Gastroesophageal sphincter (tissue), 4 donors: Measurements from ENCODE around the gene TSHZ2. TPM values are rescaled to one million over a fixed set of nuclear protein-coding genes. Genes with fewer than 3 reads are reported as not detected.

Experiments used
- ATAC-seq: fragments of 150-250 bp; one replicate; pipeline ENCODE4 v1.9.1; 2016; ENCODE audit warnings: mild to moderate bottlenecking, moderate library complexity
- H3K27ac ChIP-seq, 4 donors: fragments of 200-600 bp; sonication (generic) in 3 of 4; 1 replicate in 3 of 4; 2 replicates in 1 of 4; pipeline ENCODE4 v1.5.1; 2016 to 2019
- H3K27me3 ChIP-seq: fragments of 200-600 bp; sonication (generic); one replicate; pipeline ENCODE4 v1.5.1; 2019
- H3K36me3 ChIP-seq, 2 donors: fragments of 200-600 bp; sonication (generic); one replicate each; pipeline ENCODE4 v1.5.1; 2019; ENCODE audit warnings: control low read depth in 1 of 2
- H3K4me1 ChIP-seq, 3 donors: fragments of 200-600 bp; sonication (generic); 1 replicate in 2 of 3; 2 replicates in 1 of 3; pipeline ENCODE4 v1.5.1; 2016 to 2019; ENCODE audit warnings: control low read depth in 2 of 3
- H3K4me3 ChIP-seq, 2 donors: fragments of 200-600 bp; sonication (generic); one replicate each; pipeline ENCODE4 v1.5.1; 2019; ENCODE audit warnings: mild to moderate bottlenecking in 1 of 2, moderate library complexity in 1 of 2
- H3K9me3 ChIP-seq, 3 donors: fragments of 200-600 bp; sonication (generic); one replicate each; pipeline ENCODE4 v1.5.1; 2017 to 2019; ENCODE audit warnings: control low read depth in 2 of 3
- EP300 ChIP-seq: sonication (generic); formaldehyde crosslinking; IDR thresholded peaks from one replicate; pipeline ENCODE4 v1.6.1; 2017; ENCODE audit warnings: antibody characterized with exemption, mild to moderate bottlenecking
- POLR2A ChIP-seq, 2 donors: fragments of 450-650 bp; IDR thresholded peaks; one replicate each; pipeline ENCODE4 v1.6.1; 2017; ENCODE audit warnings: antibody characterized with exemption in 2 of 2, mild to moderate bottlenecking in 2 of 2, moderate library complexity in 1 of 2
- POLR2AphosphoS5 ChIP-seq: sonication (generic); formaldehyde crosslinking; IDR thresholded peaks from one replicate; pipeline ENCODE4 v1.6.1; 2017; ENCODE audit warnings: antibody characterized with exemption
- WGBS, 2 donors: methylation state at CpG; one replicate each; pipeline ENCODE4 v1.1.5; 2018; ENCODE audit warnings: low coverage in 1 of 2; 5-methylcytosine and 5-hydroxymethylcytosine counted together
- total RNA-seq, 4 donors: library from RNA; depleted of rRNA; stranded (reverse); fragments of >200 nt; gene quantifications; one replicate each; pipeline ENCODE4 v1.1.0, GENCODE V29; 2016
- TF ChIP-seq, protein P1 (sequence below), 4 experiments: fragments of 200-600 bp in 2 of 4; fragments of 450-650 bp in 2 of 4; sonication (generic) in 1 of 4; IDR thresholded peaks; one replicate each; pipeline ENCODE4 v1.5.1; 2017 to 2019; ENCODE audit warnings: antibody characterized with exemption in 4 of 4, mild to moderate bottlenecking in 2 of 4, moderate library complexity in 2 of 4

The TSHZ2 gene
- total RNA-seq, 4 donors from 2014 or later = 9.9 to 21.3 (median 12.2) TPM

DNA sequence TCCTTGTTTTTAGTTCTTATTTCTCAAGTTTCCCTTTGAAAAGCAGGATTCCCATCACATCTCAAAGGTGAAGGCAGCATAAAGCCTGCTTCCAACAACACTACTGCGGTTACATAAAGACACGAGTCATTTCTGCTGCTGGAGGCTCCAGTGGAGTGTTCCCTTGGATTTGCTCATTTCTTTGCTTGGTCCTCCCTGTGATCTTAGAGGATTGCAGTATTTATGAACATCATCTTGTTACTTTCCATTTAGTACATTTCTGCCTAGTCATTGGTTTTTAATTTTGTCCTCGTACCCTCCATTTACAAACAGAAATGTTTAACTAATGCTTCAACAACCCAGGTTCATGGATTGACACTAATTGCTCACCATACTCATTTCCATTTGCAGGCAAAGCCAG lies 322.6 kb downstream of the TSHZ2 start:
- no peak for ATAC-seq
- Histone ChIP-seq H3K9me3 (no peaks in the 10 kb centered on the region), H3K4me1 (no peaks in the 10 kb centered on the region), H3K36me3 (no peaks in the 10 kb centered on the region), H3K27ac (no peak overlapping the region), H3K27me3 (peaks cover 11% of the 10 kb centered on the region), H3K4me3 (no peak overlapping the region)
- no peak for TF ChIP-seq POLR2AphosphoS5
- TF ChIP-seq EP300 = no peak
- no peak for TF ChIP-seq POLR2A (IDR thresholded peaks at IDR 0.05)
- TF ChIP-seq, protein P1, sequence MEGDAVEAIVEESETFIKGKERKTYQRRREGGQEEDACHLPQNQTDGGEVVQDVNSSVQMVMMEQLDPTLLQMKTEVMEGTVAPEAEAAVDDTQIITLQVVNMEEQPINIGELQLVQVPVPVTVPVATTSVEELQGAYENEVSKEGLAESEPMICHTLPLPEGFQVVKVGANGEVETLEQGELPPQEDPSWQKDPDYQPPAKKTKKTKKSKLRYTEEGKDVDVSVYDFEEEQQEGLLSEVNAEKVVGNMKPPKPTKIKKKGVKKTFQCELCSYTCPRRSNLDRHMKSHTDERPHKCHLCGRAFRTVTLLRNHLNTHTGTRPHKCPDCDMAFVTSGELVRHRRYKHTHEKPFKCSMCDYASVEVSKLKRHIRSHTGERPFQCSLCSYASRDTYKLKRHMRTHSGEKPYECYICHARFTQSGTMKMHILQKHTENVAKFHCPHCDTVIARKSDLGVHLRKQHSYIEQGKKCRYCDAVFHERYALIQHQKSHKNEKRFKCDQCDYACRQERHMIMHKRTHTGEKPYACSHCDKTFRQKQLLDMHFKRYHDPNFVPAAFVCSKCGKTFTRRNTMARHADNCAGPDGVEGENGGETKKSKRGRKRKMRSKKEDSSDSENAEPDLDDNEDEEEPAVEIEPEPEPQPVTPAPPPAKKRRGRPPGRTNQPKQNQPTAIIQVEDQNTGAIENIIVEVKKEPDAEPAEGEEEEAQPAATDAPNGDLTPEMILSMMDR (IDR thresholded peaks at IDR 0.05) = no peak
- 88 to 96% methylated on average over 3 of the region's 3 CpGs for WGBS, 2 donors

GRCh38 chr20:53296025-53296424 lies 323.9 kb downstream of the TSHZ2 start:
- WGBS, 2 donors = 50 to 61% methylated on average over 2 of the region's 2 CpGs
- Histone ChIP-seq H3K4me3 (no peak overlapping the region), H3K36me3 (no peaks in the 10 kb centered on the region), H3K27me3 (peaks cover 11% of the 10 kb centered on the region), H3K9me3 (no peaks in the 10 kb centered on the region), H3K4me1 (no peaks in the 10 kb centered on the region), H3K27ac (no peak overlapping the region)
- no peak for TF ChIP-seq POLR2A (IDR thresholded peaks at IDR 0.05)
- TF ChIP-seq EP300 = no peak
- TF ChIP-seq, protein P1 (IDR thresholded peaks at IDR 0.05) = no peak
- no peak for TF ChIP-seq POLR2AphosphoS5
- ATAC-seq = no peak

DNA sequence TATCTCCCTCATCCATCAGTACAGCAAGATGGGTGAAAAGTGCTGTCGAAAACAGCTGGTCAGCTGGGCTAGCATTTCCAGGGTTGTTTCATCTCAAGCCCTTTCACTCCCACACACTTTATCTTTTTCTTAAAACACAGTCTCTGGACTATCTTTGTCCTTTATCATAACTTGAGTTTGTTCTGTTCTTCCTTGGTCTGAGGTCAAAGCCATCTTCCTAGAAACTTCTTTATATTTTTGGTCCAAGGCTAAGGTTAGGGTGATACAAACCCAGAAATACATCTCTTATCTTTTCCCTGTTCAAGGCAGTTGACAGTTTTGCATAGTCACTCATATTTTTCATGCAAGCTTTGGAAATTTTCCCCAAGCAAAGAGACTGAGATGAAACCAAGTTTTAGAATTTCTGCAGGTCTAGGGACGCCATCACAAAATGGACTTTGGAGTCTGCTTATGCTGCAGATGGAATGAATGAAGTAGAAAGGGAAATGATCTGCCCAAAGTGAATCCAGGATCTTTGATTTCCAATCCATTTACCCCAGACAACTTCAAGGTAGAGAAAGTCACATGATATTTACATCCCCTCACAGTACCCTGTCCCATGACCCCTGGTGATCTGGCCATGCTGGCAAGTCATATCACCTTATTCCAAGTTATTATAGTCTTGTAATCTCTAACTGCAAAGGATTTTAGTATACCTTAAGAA lies 324.4 kb downstream of the TSHZ2 start:
- TF ChIP-seq EP300 (no peak), POLR2A (IDR thresholded peaks at IDR 0.05) (no peak), POLR2AphosphoS5 (no peak)
- TF ChIP-seq, protein P1 (IDR thresholded peaks at IDR 0.05) = no peak
- Histone ChIP-seq H3K36me3 (no peaks in the 10 kb centered on the region), H3K27me3 (peaks cover 11% of the 10 kb centered on the region), H3K9me3 (no peaks in the 10 kb centered on the region), H3K4me3 (no peak overlapping the region), H3K27ac (no peak overlapping the region), H3K4me1 (no peaks in the 10 kb centered on the region)
- 37 to 78% methylated on average over 1 to 2 of the region's 2 CpGs for WGBS, 2 donors
- ATAC-seq = no peak

DNA sequence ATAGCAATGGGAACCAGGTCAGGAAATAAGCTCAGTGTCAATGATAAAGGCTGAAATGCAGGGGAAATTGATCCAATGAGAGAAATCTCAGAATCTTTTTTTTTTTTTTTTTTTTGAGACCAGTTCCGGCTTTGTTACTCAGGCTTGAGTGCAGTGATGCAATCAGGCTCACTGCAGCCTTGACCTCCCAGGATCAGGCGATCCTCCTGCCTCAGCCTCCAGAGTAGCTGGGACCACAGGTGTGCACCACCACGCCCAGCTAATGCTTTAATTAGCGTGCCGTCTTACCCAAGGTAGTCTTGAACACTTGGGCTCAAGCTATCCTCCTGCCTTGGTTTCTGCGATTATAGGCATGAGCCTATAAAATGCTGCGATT lies 325.0 kb downstream of the TSHZ2 start:
- 96% methylated on average over 7 of the region's 7 CpGs; no CpG with 5 or more reads in 1 of the 2 donors for WGBS, 2 donors
- H3K27ac ChIP-seq = no peak overlapping the region
- ATAC-seq = no peak
- no peak overlapping the region for H3K4me3 ChIP-seq
- H3K9me3 ChIP-seq = no peaks in the 10 kb centered on the region
- H3K4me1 ChIP-seq = no peaks in the 10 kb centered on the region
- TF ChIP-seq EP300 (no peak), POLR2A (IDR thresholded peaks at IDR 0.05) (no peak), POLR2AphosphoS5 (no peak)
- TF ChIP-seq, protein P1 (IDR thresholded peaks at IDR 0.05) = no peak
- H3K36me3 ChIP-seq = no peaks in the 10 kb centered on the region
- peaks cover 11% of the 10 kb centered on the region for H3K27me3 ChIP-seq

- H3K4me1 ChIP-seq = no peaks in the 10 kb centered on the region
- H3K27me3 ChIP-seq = peaks cover 11% of the 10 kb centered on the region
- no peaks in the 10 kb centered on the region for H3K36me3 ChIP-seq
- H3K9me3 ChIP-seq = no peaks in the 10 kb centered on the region
- no peak for ATAC-seq
- TF ChIP-seq POLR2AphosphoS5 (no peak), EP300 (no peak), POLR2A (IDR thresholded peaks at IDR 0.05) (no peak)
- TF ChIP-seq, protein P1 (IDR thresholded peaks at IDR 0.05) = no peak
- no peak overlapping the region for H3K4me3 ChIP-seq
- 77 to 78% methylated on average over 6 of the region's 6 CpGs for WGBS, 2 donors
- no peak overlapping the region for H3K27ac ChIP-seq
Observed at GRCh38 chr20:53298260-53298659, 326.1 kb downstream of the TSHZ2 start.
